Lower leg skin (tissue), 4 donors: ENCODE data around the gene SORD. TPM values are rescaled to one million over a fixed set of nuclear protein-coding genes. Genes with fewer than 3 reads are reported as not detected.

Experiments
- DNase-seq, 2 donors: peaks; one replicate each; pipeline ENCODE4 v3.0.0-alpha.2; 2019; ENCODE audit warnings: low spot score in 2 of 2
- H3K4me3 ChIP-seq: fragments of 200-600 bp; sonication (generic); 2 replicates; pipeline ENCODE4 v1.5.1; 2017; ENCODE audit warnings: mild to moderate bottlenecking, low read depth; ENCODE audit not compliant: poor library complexity, severe bottlenecking
- POLR2A ChIP-seq, 2 donors: fragments of 450-650 bp; IDR thresholded peaks; one replicate each; pipeline ENCODE4 v1.6.1; 2016 to 2017; ENCODE audit warnings: antibody characterized with exemption in 2 of 2, mild to moderate bottlenecking in 1 of 2, moderate library complexity in 1 of 2
- WGBS, 2 donors: methylation state at CpG; one replicate each; pipeline ENCODE4 v1.1.5; 2018; 5-methylcytosine and 5-hydroxymethylcytosine counted together
- intact Hi-C: fragments of 100-400 bp; cut with DNase I; formaldehyde crosslinking; loops from one replicate; pipeline ENCODE4 v1.15.0; 2023; ENCODE audit warnings: low total_unique reads
- total RNA-seq, 4 donors: library from RNA; depleted of rRNA; stranded (reverse); fragments of >200 nt; gene quantifications; one replicate each; pipeline ENCODE4 v1.1.0, GENCODE V29; 2016
- TF ChIP-seq, protein P1 (sequence below), 3 donors: fragments of 450-650 bp; IDR thresholded peaks; one replicate each; pipeline ENCODE4 v1.5.1; 2016; ENCODE audit warnings: antibody characterized with exemption in 3 of 3, mild to moderate bottlenecking in 3 of 3, moderate library complexity in 2 of 3

Gene SORD
- total RNA-seq, 4 donors from 2014 or later = 54.3 to 87.9 (median 83.9) TPM

DNA sequence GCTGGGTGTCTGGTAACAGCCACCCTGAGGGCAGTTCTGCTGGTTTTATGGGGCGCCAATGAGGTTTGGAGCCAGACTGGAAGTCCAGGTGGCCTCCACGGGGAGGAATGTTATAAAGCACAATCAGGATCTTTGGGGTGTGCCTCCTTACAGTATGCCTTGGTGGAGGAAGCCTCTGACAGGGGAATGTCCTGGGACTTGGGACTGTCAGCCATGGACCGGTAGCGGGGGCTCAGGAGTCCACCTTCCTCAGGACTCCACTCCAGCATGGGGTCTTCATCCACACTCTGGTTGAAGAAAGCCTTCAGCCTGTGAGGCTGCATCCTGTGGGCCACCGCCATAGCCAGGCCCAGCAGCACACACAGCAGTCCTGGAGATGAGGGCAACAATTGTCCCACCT is 96.0 kb downstream of the SORD start:
- 84 to 86% methylated on average over 5 of the region's 5 CpGs for WGBS, 2 donors
- DNase-seq = no peak
- intact Hi-C loops = no loop called here
- H3K4me3 ChIP-seq = no peak overlapping the region
- TF ChIP-seq POLR2A (IDR thresholded peaks at IDR 0.05) = no peak
- TF ChIP-seq, protein P1, sequence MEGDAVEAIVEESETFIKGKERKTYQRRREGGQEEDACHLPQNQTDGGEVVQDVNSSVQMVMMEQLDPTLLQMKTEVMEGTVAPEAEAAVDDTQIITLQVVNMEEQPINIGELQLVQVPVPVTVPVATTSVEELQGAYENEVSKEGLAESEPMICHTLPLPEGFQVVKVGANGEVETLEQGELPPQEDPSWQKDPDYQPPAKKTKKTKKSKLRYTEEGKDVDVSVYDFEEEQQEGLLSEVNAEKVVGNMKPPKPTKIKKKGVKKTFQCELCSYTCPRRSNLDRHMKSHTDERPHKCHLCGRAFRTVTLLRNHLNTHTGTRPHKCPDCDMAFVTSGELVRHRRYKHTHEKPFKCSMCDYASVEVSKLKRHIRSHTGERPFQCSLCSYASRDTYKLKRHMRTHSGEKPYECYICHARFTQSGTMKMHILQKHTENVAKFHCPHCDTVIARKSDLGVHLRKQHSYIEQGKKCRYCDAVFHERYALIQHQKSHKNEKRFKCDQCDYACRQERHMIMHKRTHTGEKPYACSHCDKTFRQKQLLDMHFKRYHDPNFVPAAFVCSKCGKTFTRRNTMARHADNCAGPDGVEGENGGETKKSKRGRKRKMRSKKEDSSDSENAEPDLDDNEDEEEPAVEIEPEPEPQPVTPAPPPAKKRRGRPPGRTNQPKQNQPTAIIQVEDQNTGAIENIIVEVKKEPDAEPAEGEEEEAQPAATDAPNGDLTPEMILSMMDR (IDR thresholded peaks at IDR 0.05) = no peak

DNA sequence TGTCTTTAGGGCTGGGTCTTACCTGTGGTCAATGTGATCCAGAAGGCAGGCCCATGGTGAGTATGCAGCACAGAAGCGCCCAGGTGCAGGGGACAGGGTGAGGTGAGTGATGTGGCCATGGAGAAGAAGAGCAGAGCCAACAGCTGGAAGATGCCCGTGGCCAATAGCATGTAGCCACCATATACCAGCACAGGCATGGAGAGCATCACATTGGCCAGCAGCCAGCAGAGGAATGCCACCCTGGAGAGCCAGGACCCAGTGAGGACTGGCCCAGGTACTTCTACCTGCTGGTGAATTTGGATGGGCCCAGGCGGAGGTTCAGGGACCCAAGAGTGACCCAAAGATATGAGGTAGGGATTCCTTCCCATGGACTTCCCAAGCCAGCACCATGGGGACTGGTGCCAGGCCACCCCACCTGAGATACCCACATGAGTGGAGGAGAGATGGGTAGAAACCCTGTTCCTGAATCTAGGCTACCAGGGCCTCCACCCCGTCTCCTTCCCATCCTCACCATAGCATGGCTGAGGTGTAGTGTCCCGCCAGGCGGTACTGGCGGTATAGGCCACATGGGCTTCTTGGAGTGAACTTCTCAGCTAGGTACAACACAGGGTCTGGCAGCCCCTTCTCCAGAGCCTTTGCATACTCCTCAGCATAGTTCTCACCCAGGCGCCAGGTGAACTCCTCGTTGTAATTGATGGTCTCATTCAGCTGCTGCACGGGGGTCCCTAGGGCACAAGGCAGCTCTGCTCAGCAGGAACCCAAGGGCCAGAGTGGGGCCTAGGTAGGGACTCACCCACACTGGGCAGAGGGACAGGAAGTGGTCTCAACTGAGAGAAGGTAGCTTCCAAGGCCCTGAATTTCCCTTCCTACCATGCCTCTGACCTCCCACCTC is 97.3 kb downstream of the SORD start:
- WGBS, 2 donors = 95 to 97% methylated on average over 10 of the region's 10 CpGs
- no peak for DNase-seq
- intact Hi-C loops = no loop called here
- no peak for TF ChIP-seq POLR2A (IDR thresholded peaks at IDR 0.05)
- TF ChIP-seq, protein P1 (IDR thresholded peaks at IDR 0.05) = no peak
- no peak overlapping the region for H3K4me3 ChIP-seq

DNA sequence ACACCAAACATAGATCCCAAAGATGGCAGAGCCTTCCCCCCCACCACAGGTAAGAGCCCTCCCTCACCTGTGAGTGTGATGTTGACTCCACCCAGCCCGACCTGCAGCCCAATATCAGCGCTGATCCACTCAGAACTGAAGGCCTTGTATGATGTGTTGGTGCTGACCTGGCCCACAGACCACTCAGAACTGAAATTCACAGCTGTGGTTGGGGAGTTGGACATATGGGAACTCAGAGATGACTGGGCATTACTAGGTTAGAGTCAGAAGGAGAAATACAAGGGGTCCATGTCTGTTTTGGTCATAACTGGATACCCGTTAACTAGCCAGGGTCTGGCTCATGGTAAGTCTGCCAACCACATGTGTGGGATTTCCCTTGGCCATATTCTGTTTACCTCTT is 98.0 kb downstream of the SORD start:
- DNase-seq = no peak
- no peak overlapping the region for H3K4me3 ChIP-seq
- WGBS, 2 donors = 89 to 91% methylated on average over 3 of the region's 3 CpGs
- intact Hi-C loops = no loop called here
- TF ChIP-seq, protein P1 (IDR thresholded peaks at IDR 0.05) = no peak
- no peak for TF ChIP-seq POLR2A (IDR thresholded peaks at IDR 0.05)

DNA sequence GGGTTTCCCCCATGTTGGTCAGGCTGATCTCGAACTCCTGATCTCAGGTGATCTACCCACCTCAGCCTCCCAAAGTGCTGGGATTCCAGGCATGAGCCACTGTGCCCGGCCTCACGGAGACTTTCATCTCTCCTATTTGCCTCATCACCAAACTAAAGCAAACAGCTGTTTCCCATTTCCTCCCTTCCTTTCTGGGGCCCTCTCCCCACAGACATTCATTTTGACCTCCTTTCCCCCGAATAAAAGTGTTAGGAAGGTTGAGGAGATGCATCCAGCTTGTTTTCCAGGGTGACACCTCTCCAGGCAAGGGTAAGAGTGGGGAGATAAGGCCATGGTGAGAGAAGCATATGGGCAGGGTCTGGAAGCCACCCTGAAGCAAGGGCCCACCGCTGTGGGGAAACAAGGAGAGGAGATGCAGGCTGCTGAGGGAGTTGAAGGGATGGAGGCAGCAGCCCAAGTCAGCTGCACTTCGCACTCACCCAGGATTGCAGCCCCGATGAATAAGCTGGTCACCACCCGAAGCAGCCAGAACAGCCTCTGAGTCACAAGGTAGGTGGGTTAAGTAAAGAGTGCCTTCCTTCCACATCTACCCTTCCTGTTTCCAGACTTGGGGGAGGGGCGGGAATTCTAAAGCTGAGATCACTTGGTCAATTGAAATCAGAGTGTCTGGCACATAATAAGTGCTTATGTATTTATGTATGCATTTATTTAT is 98.9 kb downstream of the SORD start:
- H3K4me3 ChIP-seq = no peak overlapping the region
- intact Hi-C loops = no loop called here
- WGBS, 2 donors = 53 to 64% methylated on average over 9 of the region's 9 CpGs
- TF ChIP-seq POLR2A (IDR thresholded peaks at IDR 0.05) = no peak
- TF ChIP-seq, protein P1 (IDR thresholded peaks at IDR 0.05) = no peak
- no peak for DNase-seq

DNA sequence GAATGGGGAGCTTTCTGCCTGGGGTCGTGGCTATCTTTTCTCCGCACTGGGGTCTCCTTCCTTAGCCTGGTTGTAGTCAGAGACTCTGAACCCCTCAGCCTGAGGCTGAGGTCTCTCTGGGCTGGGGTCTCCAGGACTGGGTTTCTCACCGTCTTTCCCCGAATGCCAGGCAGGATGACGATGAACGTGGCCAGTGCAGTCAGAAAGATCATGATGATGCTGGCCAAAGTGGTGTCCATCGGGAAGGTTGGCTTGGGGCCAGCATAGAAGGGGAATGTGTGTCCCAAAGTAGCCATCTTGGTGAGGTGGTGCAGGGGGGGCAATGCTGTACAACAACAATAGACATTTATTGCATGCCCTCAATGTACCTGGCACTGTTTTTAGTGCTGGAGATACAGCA is 99.7 kb downstream of the SORD start:
- H3K4me3 ChIP-seq = no peak overlapping the region
- intact Hi-C loops = no loop called here
- 91 to 93% methylated on average over 7 of the region's 7 CpGs for WGBS, 2 donors
- no peak for DNase-seq
- TF ChIP-seq POLR2A (IDR thresholded peaks at IDR 0.05) = no peak
- TF ChIP-seq, protein P1 (IDR thresholded peaks at IDR 0.05) = no peak
